GM18520 (cell line): ENCODE data around the gene ETHE1.
A peak's percentile ranks its signal among the peaks of the same experiment; 100 is the strongest.

Source experiments
- ATAC-seq: cut with Tn5 transposase; IDR thresholded peaks from one replicate; pipeline ENCODE4 v1.9.1; 2021; ENCODE audit not compliant: unreplicated experiment

Gene ETHE1

DNA sequence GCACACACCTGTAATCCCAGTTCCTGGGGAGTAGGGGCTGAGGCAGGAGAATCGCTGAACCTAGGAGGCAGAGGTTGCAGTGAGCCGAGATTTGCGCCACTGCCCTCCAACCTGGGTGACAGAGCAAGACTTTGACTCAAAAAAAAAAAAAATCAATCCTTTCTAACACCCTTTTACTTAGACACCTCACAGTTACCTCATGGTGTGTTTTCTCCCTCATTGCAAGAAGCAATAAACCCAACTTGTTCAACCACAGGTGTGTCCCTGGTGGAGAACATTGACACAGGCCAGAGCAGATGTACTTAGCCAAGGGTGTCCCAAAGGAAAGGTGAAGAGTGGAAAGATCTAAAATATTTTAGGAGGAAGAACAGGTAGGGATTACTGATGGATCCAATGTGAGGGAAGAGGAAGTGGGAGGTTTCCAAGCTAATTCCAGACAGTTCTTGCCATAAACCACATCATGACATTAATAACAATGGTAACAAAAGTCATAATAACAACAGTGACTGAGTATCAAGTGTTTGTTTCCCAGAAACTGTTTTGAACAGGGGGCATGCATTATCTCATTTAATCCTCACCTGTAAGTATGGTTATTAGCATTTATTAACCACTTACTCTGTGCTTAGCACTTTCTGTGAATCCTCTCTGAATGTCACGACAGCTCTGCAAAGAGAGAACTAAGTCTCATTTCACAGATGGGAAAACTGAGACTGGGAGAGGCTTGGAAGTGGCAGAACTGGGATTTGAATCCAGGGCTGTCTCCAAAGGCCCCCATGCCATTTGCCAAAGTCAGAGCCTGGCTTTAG lies 58.4 kb downstream of the ETHE1 start:
- ATAC-seq, result no peak

DNA sequence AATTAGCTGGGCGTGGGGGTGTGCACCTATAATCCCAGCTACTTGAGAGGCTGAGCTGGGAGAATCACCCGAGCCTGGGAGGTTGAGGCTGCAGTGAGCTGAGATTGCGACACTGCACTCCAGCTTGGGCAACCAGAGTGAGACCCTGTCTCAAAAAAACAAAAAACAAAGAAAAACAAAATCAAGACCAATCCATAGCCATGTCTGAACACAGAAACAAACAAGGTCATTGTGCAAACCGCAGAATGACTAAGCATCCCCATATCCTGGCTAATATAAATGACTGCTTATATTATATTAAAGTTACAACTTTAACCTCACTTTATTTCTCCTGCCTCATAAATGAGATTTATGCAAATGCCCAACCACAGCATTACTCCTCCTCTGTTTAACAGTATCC lies 59.3 kb downstream of the ETHE1 start:
- no peak for ATAC-seq

DNA sequence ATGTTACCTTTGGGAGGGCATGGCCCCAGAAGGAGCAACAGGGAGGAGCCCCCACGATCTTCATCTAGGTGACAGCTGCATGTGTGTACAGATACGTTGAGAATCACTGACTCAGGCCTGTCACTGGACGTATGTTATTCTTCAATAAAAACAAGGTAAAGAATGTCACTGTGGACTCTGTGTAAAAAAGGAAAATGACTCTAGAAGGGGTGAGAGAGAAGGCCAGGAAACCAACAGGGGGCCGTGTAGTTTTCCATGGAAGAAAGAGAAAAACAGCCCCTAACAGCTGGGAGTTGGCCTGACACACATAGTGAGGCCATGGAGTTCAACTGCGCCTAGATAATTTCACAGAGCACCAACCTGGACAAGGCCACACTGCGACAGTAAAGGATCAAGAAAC lies 59.7 kb downstream of the ETHE1 start:
- ATAC-seq, result no peak

- ATAC-seq, result no peak
These were observed 60.2 kb downstream of the ETHE1 start for GRCh38 chr19:43466793-43467192.

DNA sequence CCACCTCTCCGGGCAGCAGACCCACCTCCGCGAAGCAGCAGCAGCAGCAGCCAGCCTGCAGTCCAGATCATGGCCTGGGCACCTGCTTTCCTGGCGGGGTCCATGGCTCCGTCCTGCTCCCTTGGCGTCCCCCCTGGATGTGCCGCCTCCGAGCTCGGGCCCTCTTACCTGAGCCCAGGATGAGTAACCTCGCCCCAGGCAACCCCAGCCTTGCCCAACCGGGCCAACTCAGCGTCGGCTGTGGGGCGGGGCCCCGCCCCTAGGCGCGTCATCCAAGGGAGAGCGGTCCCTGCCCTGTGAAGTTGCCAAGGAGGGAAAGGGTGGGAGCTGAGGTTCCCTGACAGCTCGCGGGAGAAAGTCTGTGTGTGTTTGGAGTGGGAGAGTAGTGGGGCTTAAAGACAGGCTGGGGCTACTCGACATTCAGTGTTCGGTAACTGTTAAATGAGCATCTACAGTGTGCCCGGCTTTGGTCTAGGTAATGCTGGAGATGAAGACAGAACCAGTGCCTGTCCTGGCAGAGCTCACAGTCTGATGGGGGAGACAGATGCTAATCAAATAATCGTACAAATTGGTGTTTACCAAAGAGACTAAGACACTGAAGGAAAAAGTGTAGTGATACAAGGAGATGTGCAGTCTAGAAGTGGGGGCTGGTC lies 61.4 kb downstream of the ETHE1 start, which contains the start of gene LYPD3:
TSS of gene LYPD3 (minus strand) at position 141 of the 653 bp plus-strand sequence. CDS start at position 104, 37 bp downstream.
- no peak for ATAC-seq

- no peak for ATAC-seq
These were observed 62.7 kb downstream of the ETHE1 start for GRCh38 chr19:43464134-43464775.

- peak; percentile 78 for ATAC-seq
These were observed 63.4 kb downstream of the ETHE1 start for GRCh38 chr19:43463381-43464133.

GRCh38 chr19:43462785-43463380 lies 64.1 kb downstream of the ETHE1 start:
- no peak for ATAC-seq

- no peak for ATAC-seq
These were observed 64.6 kb downstream of the ETHE1 start for GRCh38 chr19:43462383-43462782.

- no peak for ATAC-seq
These were observed 65.7 kb downstream of the ETHE1 start for GRCh38 chr19:43461303-43461702.

- ATAC-seq, result no peak
These were observed 66.5 kb downstream of the ETHE1 start for GRCh38 chr19:43460362-43461016.

- no peak for ATAC-seq
These were observed 69.2 kb downstream of the ETHE1 start for GRCh38 chr19:43457809-43458208.
